Stomach (tissue), 9 donors: ENCODE measurements around the gene SLC2A6. TPM values are rescaled to one million over a fixed set of nuclear protein-coding genes. Genes with fewer than 3 reads are reported as not detected.
A peak's percentile ranks its signal among the peaks of the same experiment; 100 is the strongest.

ENCODE experiments used
- DNase-seq, 2 donors: peaks; one replicate each; pipeline versions ENCODE4 v3.0.0 to v3.0.0-alpha.2; 2013 to 2019
- H3K27ac ChIP-seq, 5 donors: fragments of 200-600 bp in 4 of 5; sonication (generic) in 4 of 5; one replicate each; pipeline ENCODE4 v1.5.1; 2013 to 2019; ENCODE audit warnings: mild to moderate bottlenecking in 1 of 5, moderate library complexity in 1 of 5
- H3K27me3 ChIP-seq, 3 donors: fragments of 200-600 bp; sonication (generic); one replicate each; pipeline ENCODE4 v1.5.1; 2017 to 2019; ENCODE audit warnings: mixed run types in 1 of 3
- H3K36me3 ChIP-seq, 4 donors: fragments of 200-600 bp; sonication (generic); 1 replicate in 3 of 4; 2 replicates in 1 of 4; pipeline ENCODE4 v1.5.1; 2016 to 2019
- H3K4me1 ChIP-seq, 4 donors: fragments of 200-600 bp; sonication (generic); one replicate each; pipeline ENCODE4 v1.5.1; 2016 to 2019
- H3K4me3 ChIP-seq, 4 donors: fragments of 200-600 bp; sonication (generic) in 3 of 4; one replicate each; pipeline ENCODE4 v1.5.1; 2016 to 2019; ENCODE audit warnings: mild to moderate bottlenecking in 1 of 4
- H3K9me3 ChIP-seq, 4 donors: fragments of 200-600 bp; sonication (generic); one replicate each; pipeline ENCODE4 v1.5.1; 2016 to 2019
- CTCF ChIP-seq, 7 experiments: fragments of 450-650 bp in 4 of 7; fragments of 200-600 bp in 3 of 7; sonication (generic) in 3 of 7; IDR thresholded peaks; one replicate each; pipeline ENCODE4 v1.5.1; 2016 to 2019; ENCODE audit warnings: antibody characterized with exemption in 7 of 7, control low read depth in 2 of 7, mild to moderate bottlenecking in 1 of 7
- EP300 ChIP-seq: sonication (generic); formaldehyde crosslinking; IDR thresholded peaks from one replicate; pipeline ENCODE4 v1.6.1; 2017; ENCODE audit warnings: antibody characterized with exemption
- POLR2A ChIP-seq, 4 donors: fragments of 450-650 bp; IDR thresholded peaks; one replicate each; pipeline ENCODE4 v1.6.1; 2016; ENCODE audit warnings: antibody characterized with exemption in 4 of 4, control low read depth in 2 of 4, mild to moderate bottlenecking in 1 of 4, moderate library complexity in 1 of 4
- POLR2AphosphoS5 ChIP-seq, 3 donors: sonication (generic); formaldehyde crosslinking; IDR thresholded peaks; one replicate each; pipeline ENCODE4 v1.6.1; 2016; ENCODE audit warnings: antibody characterized with exemption in 3 of 3
- WGBS, 5 donors: extraction: QIAGEN DNeasy Blood & Tissue Kit in 3 of 5; methylation state at CpG; one replicate each; pipeline versions ENCODE4 v1.1.5 to v1.1.7; 2013 to 2018; 5-methylcytosine and 5-hydroxymethylcytosine counted together
- intact Hi-C: fragments of 100-400 bp; cut with DNase I; formaldehyde crosslinking; loops from one replicate; pipeline ENCODE4 v1.15.1; 2023; ENCODE audit warnings: low total_unique reads
- polyA plus RNA-seq, 3 donors: library from polyadenylated mRNA; stranded (reverse); fragments of 200-250 nt; gene quantifications; one replicate each; pipeline ENCODE4 v1.2.3, GENCODE V29; 2013
- total RNA-seq, 5 donors: library from RNA; depleted of rRNA; stranded (reverse); fragments of >200 nt; gene quantifications; one replicate each; pipeline versions ENCODE4 v1.1.0 to v1.2.3, GENCODE V29; 2014 to 2016
- donor health status: healthy with polysubstance abuse.
- donor health status: Bipolar disorder and iron deficiency.
- donor health status: healthy.

Gene SLC2A6
- total and polyA plus RNA-seq, 8 donors: 0.55 to 14.3 (median 1.3) TPM; not detected in 2

- Histone ChIP-seq H3K4me3 (no peak overlapping the region), H3K4me1 (no peaks in the 10 kb centered on the region), H3K27me3 (no peaks in the 10 kb centered on the region), H3K36me3 (peaks cover 0 to 6% (median 0%) of the 10 kb centered on the region in 4 donors), H3K9me3 (no peaks in the 10 kb centered on the region), H3K27ac (no peak overlapping the region)
- intact Hi-C loops: no loop called here
- WGBS, 5 donors: 66 to 85% (median 82%) methylated on average over 4 to 5 of the region's 5 CpGs
- no peak for DNase-seq
- TF ChIP-seq POLR2AphosphoS5 (IDR thresholded peaks at IDR 0.05): no peak
- no peak for TF ChIP-seq EP300
- TF ChIP-seq POLR2A (IDR thresholded peaks at IDR 0.05): no peak
- no peak for TF ChIP-seq CTCF (IDR thresholded peaks at IDR 0.05)
These were observed 37.3 kb downstream of the SLC2A6 start for GRCh38 chr9:133441571-133441970.

- Histone ChIP-seq H3K9me3 (no peaks in the 10 kb centered on the region), H3K27ac (no peak overlapping the region), H3K4me1 (no peaks in the 10 kb centered on the region), H3K4me3 (no peak overlapping the region), H3K36me3 (peaks cover 0 to 6% (median 0%) of the 10 kb centered on the region in 4 donors), H3K27me3 (no peaks in the 10 kb centered on the region)
- DNase-seq: no peak
- intact Hi-C loops: no loop called here
- TF ChIP-seq POLR2AphosphoS5 (IDR thresholded peaks at IDR 0.05) (no peak), POLR2A (IDR thresholded peaks at IDR 0.05) (no peak), EP300 (no peak), CTCF (IDR thresholded peaks at IDR 0.05) (no peak)
- WGBS, 5 donors: 90 to 95% (median 94%) methylated on average over 12 of the region's 12 CpGs
These were observed 38.0 kb downstream of the SLC2A6 start for GRCh38 chr9:133440874-133441273.

GRCh38 chr9:133439337-133439736 is 39.6 kb downstream of the SLC2A6 start:
- Histone ChIP-seq H3K9me3 (no peaks in the 10 kb centered on the region), H3K36me3 (peaks cover 0 to 6% (median 0%) of the 10 kb centered on the region in 4 donors), H3K4me1 (no peaks in the 10 kb centered on the region), H3K27me3 (no peaks in the 10 kb centered on the region), H3K4me3 (no peak overlapping the region), H3K27ac (no peak overlapping the region)
- intact Hi-C loops: no loop called here
- DNase-seq: no peak
- TF ChIP-seq CTCF (IDR thresholded peaks at IDR 0.05) (no peak), POLR2A (IDR thresholded peaks at IDR 0.05) (no peak), EP300 (no peak), POLR2AphosphoS5 (IDR thresholded peaks at IDR 0.05) (no peak)
- 59 to 83% (median 75%) methylated on average over 4 of the region's 4 CpGs for WGBS, 5 donors

GRCh38 chr9:133437753-133438531 is 41.0 kb downstream of the SLC2A6 start:
- H3K36me3 ChIP-seq: peaks cover 0 to 6% (median 0%) of the 10 kb centered on the region in 4 donors
- H3K27ac ChIP-seq: no peak overlapping the region
- H3K4me3 ChIP-seq: no peak overlapping the region
- H3K4me1 ChIP-seq: no peaks in the 10 kb centered on the region
- WGBS, 5 donors: 74 to 93% (median 81%) methylated on average over 8 to 20 of the region's 20 CpGs
- no peaks in the 10 kb centered on the region for H3K9me3 ChIP-seq
- DNase-seq: no peak
- peak in 1 of 7 experiments; percentile 31 for TF ChIP-seq CTCF (IDR thresholded peaks at IDR 0.05)
- no peak for TF ChIP-seq POLR2AphosphoS5 (IDR thresholded peaks at IDR 0.05)
- TF ChIP-seq POLR2A (IDR thresholded peaks at IDR 0.05): no peak
- TF ChIP-seq EP300: no peak
- intact Hi-C loops: no loop called here
- no peaks in the 10 kb centered on the region for H3K27me3 ChIP-seq
